NCI-H526 (cell line): ENCODE measurements around the gene ANXA6.

ENCODE experiments used
- DNase-seq, 2 experiments: peaks; one replicate each; lab custom pipeline; 2025; lab: John Stamatoyannopoulos, UW

ANXA6 gene

DNA sequence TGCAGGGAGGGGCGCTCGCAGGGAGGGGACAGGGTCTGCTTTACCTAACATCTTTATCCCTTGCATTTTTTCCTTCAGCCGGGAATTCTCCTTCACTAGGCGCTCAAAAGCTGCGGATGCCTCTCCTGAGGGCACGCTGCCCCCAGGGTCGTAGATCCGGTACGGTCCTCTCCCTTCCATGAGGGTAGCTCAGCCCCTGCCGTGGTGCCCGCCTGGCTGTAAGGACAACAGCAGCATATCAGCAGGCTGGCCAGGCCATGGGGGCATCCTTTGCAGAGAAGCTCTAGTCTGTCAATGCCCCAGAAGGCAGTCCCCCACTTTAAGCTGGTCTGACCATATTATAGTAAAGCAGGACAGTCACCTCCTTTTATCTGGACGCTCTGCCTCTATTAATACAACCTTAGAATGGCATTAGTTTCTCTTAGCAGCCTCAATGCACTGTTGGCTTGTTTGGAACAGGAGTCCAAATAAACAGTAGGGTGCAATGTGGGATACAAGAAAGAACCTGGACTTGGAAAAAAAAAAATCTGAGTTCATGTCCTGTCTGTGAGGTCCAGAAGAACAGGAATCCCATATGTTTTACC lies 92.6 kb downstream of the ANXA6 start:
- no peak for DNase-seq

DNA sequence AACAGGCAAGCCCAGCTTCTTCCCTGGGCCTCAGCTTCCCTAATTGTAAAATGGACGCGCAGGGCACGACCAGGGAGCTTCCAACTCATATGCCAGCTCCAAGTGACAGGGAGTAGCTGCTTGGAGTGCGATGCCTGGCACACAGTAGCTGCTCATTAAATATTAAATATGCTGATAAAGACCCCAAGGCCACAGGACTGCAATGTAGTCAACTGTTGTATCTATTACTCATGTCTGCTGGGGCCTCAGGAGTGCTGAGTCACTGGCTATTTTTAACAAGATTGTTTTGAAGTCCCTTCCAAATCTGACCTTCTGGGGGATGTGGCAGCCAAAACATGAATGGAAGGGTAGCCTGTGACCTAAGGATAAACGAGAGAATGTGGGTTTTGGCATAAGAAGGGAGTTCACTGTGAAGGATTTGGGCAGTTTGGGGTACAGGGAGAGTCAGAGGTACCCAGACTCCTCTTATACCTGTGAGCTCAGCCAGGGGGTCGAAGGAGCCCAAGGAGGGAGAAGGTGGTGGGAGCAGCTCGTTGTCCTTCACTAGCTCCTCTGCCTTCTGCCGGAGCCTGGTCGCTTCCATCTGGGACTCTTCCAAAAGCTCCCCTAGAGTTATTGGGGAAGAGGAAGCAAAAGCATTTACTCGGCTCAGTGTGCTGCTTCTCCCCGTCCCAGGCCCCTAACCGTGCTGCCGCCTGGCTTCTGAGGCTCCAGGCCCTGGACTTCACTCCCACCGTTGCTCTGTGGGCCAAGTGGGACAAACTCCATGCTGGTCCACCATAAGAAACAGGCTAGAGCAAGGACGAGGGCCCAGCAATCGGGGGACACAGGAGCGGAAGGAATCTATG lies 94.2 kb downstream of the ANXA6 start:
- DNase-seq = no peak

DNA sequence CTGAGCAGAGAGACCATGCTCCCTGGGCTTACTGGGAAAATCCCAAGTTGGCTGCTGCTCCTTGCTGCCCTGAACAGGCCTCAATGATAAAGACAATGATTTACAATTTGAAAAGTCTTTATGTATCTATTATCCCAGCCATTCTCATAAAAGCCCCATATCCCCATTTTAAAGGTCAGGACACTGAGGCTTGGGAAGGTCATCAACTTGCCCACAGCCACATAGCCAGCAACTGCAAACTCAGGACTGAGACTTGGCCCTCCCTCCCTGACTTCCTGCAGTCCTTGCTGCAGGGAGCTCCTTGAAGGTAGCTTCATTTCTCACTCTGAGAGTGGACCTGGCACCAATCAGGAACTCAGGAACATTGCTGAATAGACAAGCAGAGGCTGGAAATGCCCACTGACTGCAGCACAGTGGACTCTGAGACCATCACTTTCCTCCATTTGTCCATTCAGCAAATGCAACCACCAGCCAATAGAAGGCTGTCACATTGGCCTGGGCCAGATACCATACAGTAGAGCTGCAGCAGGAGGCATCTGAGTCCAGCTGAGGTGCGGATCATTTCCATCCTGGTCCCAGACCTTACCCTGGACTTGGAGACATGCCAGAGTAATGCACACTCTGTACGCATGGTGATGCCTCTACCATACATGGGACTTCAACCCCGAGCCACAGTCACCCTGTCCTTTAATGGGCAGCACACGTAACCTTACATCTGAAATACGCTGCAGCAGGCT lies 95.0 kb downstream of the ANXA6 start:
- DNase-seq = no peak

DNA sequence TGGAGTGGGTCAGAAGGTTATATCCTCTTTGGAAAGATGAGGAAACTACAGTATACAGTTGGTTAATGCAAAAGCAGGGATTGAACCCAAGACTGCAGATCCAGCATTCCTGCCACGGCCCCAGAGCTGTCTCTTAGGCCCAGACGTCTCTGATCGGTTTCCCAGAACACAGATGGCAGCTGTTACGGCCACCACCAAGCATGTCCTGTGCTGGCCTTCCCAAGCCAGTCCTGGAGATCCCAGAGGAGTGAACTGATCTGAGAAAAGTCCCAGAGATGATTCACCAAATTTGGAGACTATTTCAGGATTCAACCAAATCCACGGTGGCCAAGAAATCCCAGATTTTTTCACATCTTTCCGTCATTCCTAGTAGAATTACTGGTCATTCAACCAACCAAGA lies 96.8 kb downstream of the ANXA6 start:
- no peak for DNase-seq

DNA sequence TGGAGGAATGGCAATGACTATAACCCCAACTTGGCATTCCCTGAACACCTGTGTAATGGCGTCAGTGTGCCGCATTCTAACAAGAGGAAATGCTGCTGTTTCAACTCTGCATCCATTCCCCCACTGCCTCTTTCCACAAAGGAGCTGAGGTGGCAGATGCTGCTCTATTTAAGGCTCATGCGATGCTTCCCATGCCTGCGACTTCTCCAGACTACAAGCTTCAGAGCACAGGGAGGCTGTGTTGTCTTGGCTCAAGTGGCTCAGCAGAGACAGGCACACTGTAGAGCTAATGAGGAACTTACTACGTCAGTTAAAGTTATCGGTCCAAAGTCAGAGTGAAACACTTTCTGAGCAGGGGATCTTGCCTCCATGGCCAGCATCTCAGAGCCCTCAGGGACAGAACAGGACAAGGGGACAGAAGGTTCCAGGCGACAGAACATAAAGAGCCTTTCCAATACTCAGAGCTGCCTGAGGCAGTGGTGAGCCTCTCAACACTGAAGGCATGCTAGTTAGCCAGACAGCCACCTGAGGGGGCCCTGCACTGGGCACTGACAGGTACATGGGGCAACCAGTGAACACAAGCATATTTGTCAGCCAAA lies 98.6 kb downstream of the ANXA6 start:
- no peak for DNase-seq

DNA sequence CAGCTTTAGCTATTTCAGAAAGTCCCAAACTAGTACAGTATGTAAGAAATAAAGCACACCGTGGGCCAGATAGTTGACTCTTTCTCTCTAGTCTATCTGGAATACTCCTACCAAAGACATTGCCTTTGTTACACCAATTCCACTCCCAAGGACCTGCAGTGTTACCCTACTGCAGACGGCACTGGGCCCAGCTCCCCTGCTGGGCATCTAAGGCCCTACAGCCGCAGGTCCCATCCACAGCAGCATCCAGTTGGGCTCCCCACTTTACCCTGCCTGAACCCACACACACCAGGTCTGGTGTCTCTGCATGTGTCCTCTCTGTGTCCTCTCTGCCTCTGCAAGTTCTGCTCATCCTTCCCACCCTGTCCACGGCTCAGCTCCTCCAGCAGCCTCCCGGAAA lies 99.3 kb downstream of the ANXA6 start:
- no peak for DNase-seq

DNA sequence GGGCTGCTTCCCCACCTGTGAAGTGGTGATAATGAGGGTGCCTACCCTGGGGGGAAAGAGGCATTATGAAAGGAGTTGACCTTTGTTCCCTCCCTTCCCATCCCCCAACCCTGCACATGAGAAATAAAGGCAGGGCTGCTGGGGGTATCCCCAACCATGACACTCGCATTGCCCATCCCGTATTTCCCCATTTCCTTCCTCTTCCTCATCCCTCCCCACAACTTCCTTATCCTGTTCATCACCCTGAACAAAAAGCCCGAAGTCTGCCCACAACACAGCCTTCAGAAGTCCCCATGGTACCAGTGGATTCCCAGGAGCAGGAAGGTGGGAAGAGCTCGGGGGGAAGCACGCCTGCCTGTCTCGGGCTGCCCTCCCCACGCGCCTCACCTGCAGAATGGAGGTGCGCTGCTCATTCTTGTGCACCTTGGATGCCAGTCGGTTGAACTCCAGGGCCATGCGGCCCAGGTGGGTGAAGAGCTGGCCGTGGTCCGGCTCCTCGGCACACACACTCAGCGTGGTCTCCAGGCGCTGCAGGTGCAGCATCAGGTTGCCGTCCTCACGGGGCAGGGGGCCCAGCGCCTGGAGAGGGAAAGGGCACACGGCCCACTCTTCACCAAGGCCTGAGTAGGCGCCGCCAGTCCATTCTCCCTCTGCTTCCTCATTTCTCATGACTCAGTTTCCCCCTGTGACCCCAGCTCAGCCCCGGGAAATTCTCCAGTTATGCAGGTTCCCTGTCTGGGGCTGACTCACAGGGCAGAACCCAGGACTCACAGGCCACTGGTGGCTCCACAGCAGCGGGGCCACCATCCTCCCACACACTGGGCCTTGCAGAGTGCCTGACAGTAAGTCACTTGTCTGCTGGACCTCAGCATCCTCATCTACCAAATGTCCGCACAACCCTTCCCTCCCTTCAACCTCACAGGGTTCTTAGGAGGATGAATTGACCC lies 100.9 kb downstream of the ANXA6 start:
- no peak for DNase-seq

DNA sequence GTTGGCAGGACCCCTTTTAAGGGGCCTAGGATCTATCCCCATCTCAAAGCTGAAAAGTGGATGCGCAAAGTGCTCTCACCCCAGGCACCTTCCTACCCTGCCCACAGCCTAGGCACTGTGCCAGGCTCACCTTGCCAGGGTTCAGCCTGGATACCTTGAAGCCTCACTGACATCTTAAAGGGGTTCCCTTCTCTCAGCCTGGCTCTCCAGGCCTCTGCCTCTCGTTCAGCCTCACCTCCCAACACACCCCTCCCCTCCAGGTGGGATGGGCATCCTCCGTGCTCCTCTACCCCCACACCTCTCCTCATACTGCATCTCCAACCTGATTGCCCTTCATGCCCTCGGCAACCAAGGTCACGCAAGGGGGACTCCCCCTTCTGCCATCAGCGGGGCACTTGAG lies 102.2 kb downstream of the ANXA6 start:
- DNase-seq = no peak

DNA sequence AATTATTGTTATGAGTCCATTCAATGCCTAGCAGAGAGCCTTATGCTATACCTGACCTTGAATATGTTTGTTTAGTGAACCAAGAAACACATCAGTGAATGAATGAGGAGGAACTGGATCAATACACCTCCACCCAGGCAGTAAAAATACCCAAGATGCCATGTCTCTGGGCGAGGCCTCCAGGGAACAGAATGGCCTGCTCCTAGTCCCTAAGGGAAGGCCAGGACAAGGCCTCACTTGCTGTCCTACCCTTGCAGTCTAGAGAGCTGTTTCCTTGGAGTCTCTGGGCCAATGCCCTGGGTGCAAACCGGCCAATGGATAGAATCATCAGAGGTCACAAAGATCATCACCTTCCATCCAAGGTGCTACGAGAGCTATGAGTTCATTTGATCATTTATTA lies 102.9 kb downstream of the ANXA6 start:
- no peak for DNase-seq

DNA sequence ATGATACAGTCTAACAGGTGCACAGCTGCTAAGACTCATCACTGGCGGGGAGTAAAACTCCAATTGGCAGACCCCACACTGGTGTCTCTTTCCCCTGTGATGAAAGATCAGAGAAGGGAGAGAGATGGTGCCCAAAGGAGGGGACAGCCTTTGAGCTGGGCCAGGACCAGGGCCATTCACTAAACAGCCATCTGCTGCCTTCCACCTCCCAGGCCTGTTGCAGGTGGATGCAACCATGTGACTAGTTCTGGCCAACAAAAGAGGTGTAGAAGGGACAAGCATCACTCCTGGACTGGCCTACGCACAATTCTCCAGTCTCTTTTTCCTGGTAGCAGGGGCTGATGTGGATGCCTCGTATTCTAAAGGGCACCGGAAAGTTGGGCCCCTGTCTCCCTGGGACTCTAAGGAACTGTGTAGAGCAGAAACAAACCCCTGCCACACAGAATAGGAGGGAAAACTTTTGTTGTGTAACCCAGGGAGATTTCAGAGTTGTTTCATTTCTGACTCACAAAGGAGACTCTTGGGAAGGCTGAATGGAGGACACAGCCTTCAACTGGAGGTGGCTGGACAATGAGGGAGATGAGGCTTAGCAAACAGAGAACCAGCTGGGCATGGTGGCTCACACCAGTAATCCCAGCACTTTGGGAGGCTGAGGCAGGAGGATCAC lies 103.7 kb downstream of the ANXA6 start:
- DNase-seq = no peak

DNA sequence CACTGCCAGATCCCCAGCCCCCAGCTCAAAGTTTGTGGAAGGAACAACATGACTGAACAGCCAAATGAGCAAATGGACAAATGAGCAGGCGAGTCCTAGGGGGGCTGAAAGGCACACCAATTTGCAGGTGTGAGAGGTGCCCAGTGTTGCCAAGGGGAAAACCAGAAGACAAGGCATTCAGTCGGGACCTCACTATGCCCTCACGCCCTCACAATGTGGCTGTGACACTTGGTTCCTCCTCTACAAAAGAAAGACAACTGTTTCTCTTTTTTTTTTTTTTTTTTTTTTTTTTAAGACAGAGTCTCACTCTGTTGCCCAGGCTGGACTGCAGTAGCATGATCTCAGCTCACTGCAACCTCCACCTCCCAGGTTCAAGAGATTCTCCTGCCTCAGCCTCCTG lies 104.7 kb downstream of the ANXA6 start:
- no peak for DNase-seq

DNA sequence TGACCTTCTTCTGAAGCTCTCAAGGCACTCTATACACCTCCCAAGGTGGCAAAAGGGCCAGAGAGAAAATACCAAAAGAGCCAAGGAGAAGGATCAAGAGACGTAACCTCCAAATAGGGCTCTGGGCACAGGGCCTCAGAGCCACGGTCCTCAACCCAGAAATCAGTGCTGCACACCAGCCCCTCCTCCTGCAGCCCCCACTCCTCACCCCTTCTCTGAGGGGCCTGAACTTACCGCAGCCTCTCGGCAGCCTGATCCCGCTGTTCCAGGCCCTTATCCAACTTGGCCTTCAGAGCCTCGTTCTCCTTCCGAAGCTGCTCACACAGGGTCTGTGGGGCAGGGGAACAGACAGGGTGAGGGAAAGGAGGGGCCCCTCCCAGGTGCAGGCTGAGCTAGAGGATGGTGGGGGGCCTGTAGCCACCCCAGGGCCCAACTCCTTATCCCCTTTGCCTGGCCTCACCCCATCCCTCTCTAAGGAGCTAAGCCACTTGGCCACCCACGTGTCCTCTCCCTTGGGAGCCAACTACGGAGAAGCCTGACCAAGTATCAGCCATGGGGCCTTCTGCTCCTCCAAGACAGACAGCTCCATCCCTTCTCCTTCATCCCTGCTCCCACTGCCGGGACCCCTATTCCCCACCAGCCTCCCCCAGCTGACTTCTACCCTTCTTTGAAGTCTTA lies 105.5 kb downstream of the ANXA6 start:
- DNase-seq = no peak

DNA sequence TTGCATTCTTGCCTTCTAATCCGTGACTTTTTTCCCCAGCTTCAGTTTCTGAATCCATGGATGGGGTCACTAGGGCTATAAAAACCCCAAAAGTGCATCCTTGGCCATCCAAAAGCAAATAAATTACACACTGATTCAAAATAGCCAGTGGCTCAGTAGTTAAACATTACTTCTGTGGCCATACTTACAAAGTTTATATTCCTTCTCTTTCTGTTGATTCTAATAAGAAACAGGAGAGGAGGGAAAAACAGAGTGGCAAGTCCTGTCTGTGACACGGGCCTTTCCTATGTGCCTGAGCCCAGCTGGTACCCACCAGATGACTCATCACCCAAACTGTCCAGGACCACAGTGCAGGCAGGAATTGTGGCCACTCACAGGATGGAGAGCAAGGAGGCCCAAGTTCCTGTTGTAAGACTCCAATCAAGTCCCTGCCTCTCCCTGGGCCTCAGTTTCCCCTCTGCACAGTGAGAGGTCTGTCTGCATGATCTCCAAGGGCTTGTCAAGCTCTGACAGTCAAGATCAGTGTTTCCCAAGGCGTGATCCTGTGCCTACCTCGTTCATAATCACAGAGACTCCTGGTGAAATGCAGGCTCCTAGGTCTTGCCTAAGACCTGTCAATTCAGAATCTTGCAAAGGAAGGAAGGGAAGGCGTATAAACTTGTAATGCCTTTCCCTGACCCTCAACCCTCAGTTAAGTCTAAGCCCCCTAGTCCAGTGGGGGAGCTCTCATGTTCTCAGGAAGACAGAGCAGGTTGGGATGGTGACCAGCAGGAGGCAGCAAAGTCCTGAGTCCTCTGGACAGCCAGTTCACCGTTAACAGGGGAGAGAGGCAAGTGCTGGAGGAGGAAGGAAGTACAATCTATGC lies 106.3 kb downstream of the ANXA6 start:
- DNase-seq = peak; percentile 45 to 81
